Measurements from ENCODE around the gene PRELID3B.

PRELID3B gene

DNA sequence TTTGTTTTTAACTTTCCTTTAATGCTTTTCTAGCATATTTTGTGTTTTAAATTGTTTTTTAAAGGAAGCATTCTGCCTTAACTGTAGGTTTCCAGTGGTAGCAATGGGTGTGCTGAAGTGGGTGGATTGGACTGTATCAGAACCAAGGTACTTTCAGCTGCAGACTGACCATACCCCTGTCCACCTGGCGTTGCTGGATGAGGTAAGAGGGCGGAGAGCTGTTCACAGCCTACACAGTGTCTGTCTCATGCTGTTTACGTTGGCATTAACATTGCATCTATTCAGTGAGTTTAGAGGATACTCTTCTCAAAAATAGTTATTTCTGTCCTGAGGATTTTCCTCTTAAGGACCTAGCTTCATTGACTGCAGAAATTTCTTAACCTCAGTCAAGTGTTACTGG is 49.7 kb downstream of the PRELID3B start:
- DNase-seq: no peak

DNA sequence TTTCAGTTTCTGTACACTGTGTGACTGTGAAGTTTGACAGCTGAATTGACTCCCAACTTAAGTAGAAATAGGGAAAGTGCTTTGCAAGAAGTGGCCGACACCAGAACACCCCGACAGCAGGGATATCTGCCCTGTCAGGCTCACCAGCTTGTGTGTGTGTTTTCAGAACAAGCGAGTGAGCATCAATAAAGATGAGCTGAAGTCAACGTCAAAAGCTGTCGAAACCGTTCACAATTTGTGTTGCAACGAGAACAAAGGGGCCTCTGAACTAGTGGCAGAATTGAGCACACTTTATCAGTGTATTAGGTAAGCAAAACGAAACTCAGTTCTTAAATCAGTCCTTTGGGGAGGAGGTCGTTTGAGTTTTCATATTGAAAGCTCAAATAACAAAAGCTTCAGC is 50.9 kb downstream of the PRELID3B start:
- no peak for DNase-seq

DNA sequence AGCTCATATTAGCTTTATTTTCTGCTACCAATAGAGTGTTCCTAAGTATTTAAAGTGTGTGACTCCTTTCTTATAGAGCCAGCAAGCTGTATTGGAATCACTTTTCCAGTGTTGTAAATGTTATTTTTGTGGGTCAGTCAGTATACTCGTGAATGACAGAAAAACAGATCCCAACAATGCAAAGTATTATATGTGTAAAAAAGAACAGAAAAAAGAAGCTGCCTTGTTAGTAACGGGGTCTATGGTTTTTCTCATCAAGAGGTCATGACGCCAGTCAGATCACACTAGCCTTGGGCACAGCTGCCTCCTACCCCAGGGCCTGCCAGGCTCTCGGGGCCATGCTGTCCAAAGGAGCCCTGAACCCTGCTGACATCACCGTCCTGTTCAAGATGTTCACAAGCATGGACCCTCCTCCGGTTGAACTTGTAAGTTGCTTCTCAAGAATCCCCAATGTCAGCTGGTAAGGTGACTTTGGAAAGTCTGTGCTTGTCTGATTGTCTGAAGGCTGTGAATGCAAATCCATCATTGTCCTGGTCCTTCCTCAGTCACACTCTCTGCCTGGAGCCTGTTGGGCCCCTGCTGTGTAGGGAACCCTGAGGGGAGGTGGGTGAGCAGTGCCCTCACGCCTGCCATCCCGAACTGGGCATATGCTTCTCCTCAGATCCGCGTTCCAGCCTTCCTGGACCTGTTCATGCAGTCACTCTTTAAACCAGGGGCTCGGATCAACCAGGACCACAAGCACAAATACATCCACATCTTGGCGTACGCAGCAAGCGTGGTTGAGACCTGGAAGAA is 51.7 kb downstream of the PRELID3B start:
- no peak for DNase-seq

DNA sequence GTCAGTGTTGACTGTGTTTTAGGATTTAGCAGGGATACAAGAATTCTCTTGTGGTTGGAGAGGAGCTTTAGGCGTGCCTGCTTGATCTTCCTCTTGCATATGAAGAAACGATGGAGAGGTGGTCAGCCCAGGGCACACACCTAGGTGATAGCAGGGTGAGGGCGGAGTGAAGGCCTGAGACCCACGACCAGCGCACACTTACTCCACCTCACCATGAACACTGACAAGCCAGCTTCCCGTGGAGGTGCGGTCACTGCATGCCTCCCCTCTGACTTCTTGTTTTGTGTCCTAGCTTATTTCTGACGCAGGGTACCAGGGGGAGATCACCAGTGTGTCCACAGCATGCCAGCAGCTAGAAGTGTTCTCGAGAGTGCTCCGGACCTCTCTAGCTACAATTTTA is 53.4 kb downstream of the PRELID3B start:
- peak; percentile 14 for DNase-seq

DNA sequence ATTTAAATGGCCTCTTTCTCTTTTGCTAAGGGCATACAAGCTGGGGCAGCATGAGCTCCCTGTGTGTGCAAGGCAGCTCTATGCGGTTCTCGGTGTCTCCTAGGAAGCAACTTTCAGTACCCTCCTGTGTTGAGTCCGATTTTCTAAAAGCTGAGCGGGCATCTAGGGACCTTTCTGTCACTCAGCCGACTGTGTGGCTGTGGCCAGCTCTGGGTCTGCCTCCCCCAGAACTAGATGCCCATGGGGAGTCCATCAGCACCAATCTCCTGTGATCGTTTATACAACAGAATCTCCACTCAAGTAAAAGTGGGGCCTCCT is 54.1 kb downstream of the PRELID3B start:
- DNase-seq: no peak

DNA sequence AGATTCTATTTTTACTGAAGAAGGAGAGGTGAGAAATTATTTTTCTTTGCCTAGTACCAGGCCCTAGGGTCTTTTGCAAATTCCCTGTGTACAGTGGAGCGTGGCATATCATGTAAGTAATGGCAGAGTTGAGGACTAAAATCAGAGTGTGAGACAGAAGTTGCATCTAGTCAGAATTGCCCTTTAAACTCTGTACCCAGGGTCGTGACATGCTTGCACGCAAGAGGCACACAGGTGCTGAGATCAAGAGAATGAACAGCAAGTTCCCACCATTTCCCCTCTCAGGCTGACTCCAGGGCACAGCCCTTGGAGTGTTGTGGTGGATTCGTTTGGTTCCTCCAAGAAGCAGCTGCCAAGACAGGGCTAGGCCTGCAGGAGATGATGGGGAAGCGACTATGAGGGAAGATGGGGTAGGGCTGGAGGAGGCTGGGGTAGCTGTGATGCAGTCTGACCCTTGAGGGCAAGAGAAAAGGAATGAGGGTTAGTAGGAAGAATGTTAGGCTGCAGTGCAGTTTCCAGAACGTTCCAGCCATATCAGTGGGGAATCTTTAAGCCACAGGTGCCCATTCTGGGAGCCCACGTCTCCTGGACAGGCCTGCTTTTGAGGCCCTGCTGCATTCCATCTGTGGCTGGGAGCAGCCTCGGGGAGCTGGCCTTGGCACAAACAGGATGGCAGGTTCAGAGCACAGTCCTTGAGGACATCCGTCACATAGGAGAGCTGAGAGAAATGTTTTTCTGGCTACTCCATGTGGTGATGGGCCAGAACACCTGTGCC is 54.6 kb downstream of the PRELID3B start:
- no peak for DNase-seq

DNA sequence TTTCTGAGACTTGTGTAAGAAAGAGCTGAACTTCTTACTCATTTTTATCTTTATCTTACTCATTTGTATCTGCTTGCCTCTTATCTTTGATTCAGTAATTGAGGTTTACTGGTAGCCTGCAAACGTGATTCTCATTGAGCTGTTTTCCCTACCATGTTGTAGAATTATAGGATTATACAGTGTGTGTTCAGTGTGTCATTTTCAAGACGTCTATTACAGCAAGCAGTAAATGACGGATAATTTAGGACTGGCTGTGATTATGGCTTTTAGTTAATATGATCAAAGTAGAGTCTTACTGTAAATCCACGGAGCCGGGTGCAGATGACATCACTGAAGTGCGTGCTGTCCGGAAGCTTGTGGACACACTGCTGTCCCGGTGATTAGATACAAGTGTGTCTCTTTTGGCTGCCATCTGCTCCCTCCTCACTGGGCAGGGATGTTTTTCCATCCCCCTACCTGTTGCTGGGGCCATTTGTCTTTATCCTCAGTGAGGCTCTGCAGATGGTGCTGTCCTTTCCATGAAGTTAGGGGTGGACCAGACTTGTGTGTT is 55.5 kb downstream of the PRELID3B start:
- DNase-seq: no peak

DNA sequence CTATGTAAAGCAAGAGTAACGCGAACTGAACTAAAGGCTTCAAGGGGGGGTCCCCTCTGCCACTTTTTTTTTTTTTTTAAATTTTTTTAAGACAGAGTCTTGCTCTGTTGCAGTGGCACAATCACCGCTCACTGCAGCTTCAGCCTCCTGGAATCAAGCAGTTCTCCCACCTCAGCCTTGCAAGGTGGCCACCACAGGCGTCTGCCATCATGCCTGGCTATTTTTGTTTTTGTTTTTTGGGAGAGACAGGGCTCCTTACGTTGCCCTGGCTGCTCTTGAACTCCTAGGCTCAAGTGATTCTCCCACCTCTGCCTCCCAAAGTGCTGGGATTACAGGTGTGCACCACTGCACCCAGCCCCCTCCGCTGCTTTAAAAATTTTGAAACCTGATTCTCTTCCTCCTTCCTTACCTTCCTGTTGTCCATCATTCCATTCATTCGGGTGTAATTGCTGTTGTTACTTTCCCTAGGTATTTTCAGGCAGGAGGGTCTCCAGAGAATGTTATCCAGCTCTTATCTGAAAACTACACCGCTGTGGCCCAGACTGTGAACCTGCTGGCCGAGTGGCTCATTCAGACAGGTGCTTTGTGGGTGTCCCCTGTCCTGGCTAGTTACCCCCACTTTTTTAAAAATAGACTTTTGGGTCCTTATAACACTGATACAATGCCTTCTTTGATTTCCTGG is 56.2 kb downstream of the PRELID3B start:
- no peak for DNase-seq

DNA sequence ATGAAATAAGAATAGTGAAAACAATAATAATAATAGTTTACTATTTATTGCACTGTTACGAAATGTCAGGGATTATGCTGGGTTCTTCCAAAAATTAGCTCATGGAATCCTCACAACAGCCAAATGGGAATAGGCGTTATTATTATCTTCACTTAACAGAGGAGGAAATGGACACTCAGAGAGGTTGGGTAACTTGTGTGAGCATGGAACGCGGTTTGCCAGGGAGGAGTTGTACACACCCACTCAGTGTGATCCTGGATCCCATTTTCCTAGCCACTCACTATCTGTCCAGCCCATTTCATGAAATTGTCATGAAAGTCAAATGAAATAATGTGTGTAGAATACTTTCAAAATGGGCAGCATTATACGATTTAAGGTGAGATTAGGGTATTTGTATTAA is 56.9 kb downstream of the PRELID3B start:
- no peak for DNase-seq

DNA sequence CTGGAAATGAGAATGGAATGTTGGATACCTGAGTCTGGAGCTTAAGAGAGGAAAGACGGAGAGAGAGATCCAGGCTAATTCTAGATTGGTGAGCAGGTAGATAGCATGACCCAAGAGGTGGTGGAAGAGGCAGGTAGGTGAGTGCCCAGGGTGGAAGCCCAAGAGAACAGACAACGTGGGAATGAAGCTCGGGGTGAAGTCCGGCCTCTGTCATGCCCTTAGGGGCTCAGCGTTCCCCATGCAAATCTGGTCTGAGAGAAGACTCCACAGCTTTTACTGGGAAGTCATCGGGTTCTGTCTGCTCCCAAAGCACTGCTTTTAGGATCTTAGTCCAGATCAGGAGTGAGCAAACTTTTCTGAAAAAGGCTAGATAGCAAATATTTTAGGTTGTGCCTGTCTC is 57.9 kb downstream of the PRELID3B start:
- DNase-seq: no peak

Measured in stimulated activated CD8-positive, alpha-beta memory T cell treated with anti-CD3 and anti-CD28 coated beads, Interleukin-4, amount 100 ng/mL, for 48 hours (primary cell).